GM13977 (cell line): Measurements from ENCODE around the gene EEF1AKMT4.

Experiments
- DNase-seq: peaks from one replicate; pipeline ENCODE4 v3.0.0; 2012; ENCODE audit warnings: low spot score
- CTCF ChIP-seq: IDR thresholded peaks from 2 replicates; pipeline ENCODE4 v1.5.1; 2012; ENCODE audit warnings: mild to moderate bottlenecking, control low read depth; ENCODE audit not compliant: insufficient read depth; ENCODE audit errors: extremely low read depth, missing control alignments
- in situ Hi-C: fragments of 300-500 bp; cut with MboI; formaldehyde crosslinking; loops from one replicate; pipeline ENCODE4 v1.12.0; 2022; ENCODE audit warnings: low sequenced_read_pairs, low pct_unique_long_range_greater_than_20kb, mixed read lengths, inconsistent platforms; ENCODE audit not compliant: unreplicated experiment

Gene EEF1AKMT4

GRCh38 chr3:184306341-184306972 is 57.0 kb downstream of the EEF1AKMT4 start:
- no peak for DNase-seq
- no peak for TF ChIP-seq CTCF
- in situ Hi-C loops = no loop called here

GRCh38 chr3:184307915-184308314 is 58.4 kb downstream of the EEF1AKMT4 start:
- in situ Hi-C loops = no loop called here
- no peak for TF ChIP-seq CTCF
- DNase-seq = no peak
